Measurements from ENCODE around the gene DPP6. TPM values are rescaled to one million over a fixed set of nuclear protein-coding genes. Genes with fewer than 3 reads are reported as not detected.

DPP6 gene
- total RNA-seq, 2 donors from 2014 or later, result 0.99 to 1.8 TPM

- WGBS, 2 donors, result 63% methylated on average over 3 of the region's 3 CpGs
- H3K27ac ChIP-seq, result no peak overlapping the region
- H3K9me3 ChIP-seq, result no peaks in the 10 kb centered on the region
- no peak overlapping the region for H3K4me3 ChIP-seq
- TF ChIP-seq POLR2A (IDR thresholded peaks at IDR 0.05) (no peak), CTCF (IDR thresholded peaks at IDR 0.05) (no peak)
- no peak for ATAC-seq
- no peak for DNase-seq
- no peaks in the 10 kb centered on the region for H3K4me1 ChIP-seq
- intact Hi-C loops (cut with DNase I), result no loop called here
- H3K27me3 ChIP-seq, result no peaks in the 10 kb centered on the region
- H3K36me3 ChIP-seq (replicated peaks in 1 of 2; ENCODE audit: insufficient read depth in 1 of 2, low read depth in 2 of 2), result no peaks in the 10 kb centered on the region
These were observed 512.5 kb downstream of the DPP6 start for GRCh38 chr7:154564676-154565075.

- H3K4me1 ChIP-seq, result no peaks in the 10 kb centered on the region
- WGBS, 2 donors, result 44 to 58% methylated on average over 1 of the region's 1 CpG
- H3K9me3 ChIP-seq, result no peaks in the 10 kb centered on the region
- no peaks in the 10 kb centered on the region for H3K27me3 ChIP-seq
- H3K36me3 ChIP-seq (replicated peaks in 1 of 2; ENCODE audit: insufficient read depth in 1 of 2, low read depth in 2 of 2), result no peaks in the 10 kb centered on the region
- no peak overlapping the region for H3K4me3 ChIP-seq
- intact Hi-C loops (cut with DNase I), result no loop called here
- no peak overlapping the region for H3K27ac ChIP-seq
- DNase-seq, result no peak
- no peak for ATAC-seq
- TF ChIP-seq CTCF (IDR thresholded peaks at IDR 0.05) (peak in 4 of 7 experiments; percentile 7 to 34 (median 18)), POLR2A (IDR thresholded peaks at IDR 0.05) (no peak)
These were observed 514.7 kb downstream of the DPP6 start for GRCh38 chr7:154566877-154567276.

GRCh38 chr7:154568346-154568745, 516.1 kb downstream of the DPP6 start:
- Histone ChIP-seq H3K27me3 (no peaks in the 10 kb centered on the region), H3K27ac (no peak overlapping the region), H3K4me3 (no peak overlapping the region), H3K9me3 (no peaks in the 10 kb centered on the region), H3K36me3 (replicated peaks in 1 of 2; ENCODE audit: insufficient read depth in 1 of 2, low read depth in 2 of 2) (no peaks in the 10 kb centered on the region), H3K4me1 (no peaks in the 10 kb centered on the region)
- DNase-seq (no peak), ATAC-seq (no peak)
- TF ChIP-seq POLR2A (IDR thresholded peaks at IDR 0.05), result no peak
- TF ChIP-seq CTCF (IDR thresholded peaks at IDR 0.05), result no peak
- intact Hi-C loops (cut with DNase I), result no loop called here
- WGBS, 2 donors, result 26 to 32% methylated on average over 10 of the region's 10 CpGs

DNA sequence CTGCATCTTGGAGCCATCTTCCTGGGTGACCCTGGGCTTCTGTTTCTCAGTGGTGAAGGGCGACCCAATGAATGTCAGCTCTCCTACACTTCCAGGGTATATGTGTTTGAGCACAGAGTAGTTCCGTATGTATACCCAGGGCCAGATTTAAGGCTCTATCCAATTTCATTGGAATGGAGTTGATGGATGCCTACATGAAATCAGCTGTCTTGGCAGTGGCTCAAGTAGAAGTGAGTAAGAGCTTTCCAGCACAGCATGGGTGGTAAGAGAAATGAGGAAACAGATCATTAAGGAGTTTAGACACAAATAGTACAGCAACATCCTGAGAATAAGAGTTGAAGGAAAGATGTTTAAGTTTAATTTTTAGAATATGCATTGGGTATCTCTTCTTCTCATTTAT, 517.7 kb downstream of the DPP6 start:
- WGBS, 2 donors, result 50 to 67% methylated on average over 2 of the region's 2 CpGs
- Histone ChIP-seq H3K4me3 (no peak overlapping the region), H3K4me1 (no peaks in the 10 kb centered on the region), H3K27me3 (no peaks in the 10 kb centered on the region), H3K9me3 (no peaks in the 10 kb centered on the region), H3K27ac (no peak overlapping the region), H3K36me3 (replicated peaks in 1 of 2; ENCODE audit: insufficient read depth in 1 of 2, low read depth in 2 of 2) (no peaks in the 10 kb centered on the region)
- DNase-seq, result no peak
- no peak for TF ChIP-seq CTCF (IDR thresholded peaks at IDR 0.05)
- ATAC-seq, result no peak
- intact Hi-C loops (cut with DNase I), result no loop called here

DNA sequence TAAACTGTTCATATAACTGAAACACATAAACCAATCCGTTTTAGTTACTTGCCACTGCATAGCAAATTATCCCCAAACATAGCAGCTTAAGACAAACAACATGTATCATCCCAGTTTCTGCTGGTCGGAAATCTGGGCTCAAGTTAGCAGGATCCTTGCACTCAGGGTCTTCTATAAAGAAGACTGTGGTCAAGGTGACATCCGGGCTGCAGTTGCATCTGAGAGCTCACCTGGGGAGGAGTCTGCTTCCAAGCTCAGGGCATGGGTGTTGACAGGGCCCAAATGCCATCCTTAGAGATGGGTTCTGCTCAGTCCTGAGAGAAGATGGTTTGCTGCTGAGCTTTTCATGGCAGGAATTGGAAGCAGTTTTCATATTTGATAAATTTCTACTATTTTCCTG, 519.6 kb downstream of the DPP6 start:
- DNase-seq, result no peak
- Histone ChIP-seq H3K27ac (no peak overlapping the region), H3K4me3 (no peak overlapping the region), H3K27me3 (no peaks in the 10 kb centered on the region), H3K36me3 (replicated peaks in 1 of 2; ENCODE audit: insufficient read depth in 1 of 2, low read depth in 2 of 2) (no peaks in the 10 kb centered on the region), H3K4me1 (no peaks in the 10 kb centered on the region), H3K9me3 (no peaks in the 10 kb centered on the region)
- intact Hi-C loops (cut with DNase I), result no loop called here
- WGBS, 2 donors, result 68 to 78% methylated on average over 3 of the region's 3 CpGs
- no peak for TF ChIP-seq CTCF (IDR thresholded peaks at IDR 0.05)
- no peak for TF ChIP-seq POLR2A (IDR thresholded peaks at IDR 0.05)
- no peak for ATAC-seq
